K562 (cell line): Measurements from ENCODE around the gene ABT1. TPM values are rescaled to one million over a fixed set of nuclear protein-coding genes. Genes with fewer than 3 reads are reported as not detected.
A peak's percentile ranks its signal among the peaks of the same experiment; 100 is the strongest.

Source experiments
- ATF2 ChIP-seq: sonication (generic); formaldehyde crosslinking; IDR thresholded peaks from 2 replicates; pipeline ENCODE4 v1.8.1; 2022; ENCODE audit warnings: missing genetic modification reagents
- FOS ChIP-seq: IDR thresholded peaks from 3 replicates; pipeline ENCODE4 v1.6.1; 2011; ENCODE audit not compliant: insufficient read length; ENCODE audit errors: extremely low read depth
- FOXM1 ChIP-seq, 2 experiments: fragments of 450-650 bp in 1 of 2; sonication (generic) in 1 of 2; formaldehyde crosslinking in 1 of 2; IDR thresholded peaks; 2 replicates each; pipeline versions ENCODE4 v1.6.1 to v1.9.0; 2017 to 2022; ENCODE audit warnings: low read depth in 2 of 2, mild to moderate bottlenecking in 2 of 2, missing genetic modification reagents in 1 of 2, moderate library complexity in 1 of 2
- GABPB1 ChIP-seq: sonication (generic); formaldehyde crosslinking; IDR thresholded peaks from 2 replicates; pipeline ENCODE4 v1.8.0; 2022; ENCODE audit warnings: mild to moderate bottlenecking, missing genetic modification reagents
- MCM7 ChIP-seq, 2 experiments: fragments of 450-650 bp; IDR thresholded peaks; 2 replicates each; pipeline ENCODE4 v1.6.1; 2016 to 2018
- MTA1 ChIP-seq: fragments of 450-650 bp; IDR thresholded peaks from 2 replicates; pipeline ENCODE4 v1.6.1; 2017; ENCODE audit warnings: borderline replicate concordance
- POLR2A ChIP-seq: fragments of 450-650 bp; conservative IDR thresholded peaks from 2 replicates; pipeline ENCODE4 v1.6.1; 2016
- XRCC5 ChIP-seq: fragments of 200-400 bp; formaldehyde crosslinking; IDR thresholded peaks from 2 replicates; pipeline ENCODE4 v1.6.1; 2017; ENCODE audit warnings: low read depth, mild to moderate bottlenecking, low read length
- ZNF12 ChIP-seq: sonication (generic); formaldehyde crosslinking; IDR thresholded peaks from 2 replicates; pipeline ENCODE4 v1.4.0; 2020; ENCODE audit warnings: mild to moderate bottlenecking, missing genetic modification reagents
- ZNF518B ChIP-seq: fragments of 250-450 bp; sonication (Bioruptor Pico); IDR thresholded peaks from 2 replicates; pipeline ENCODE4 v1.5.0; 2021; ENCODE audit warnings: mild to moderate bottlenecking, moderate library complexity
- polyA plus RNA-seq, 8 experiments: library from polyadenylated mRNA; depleted of rRNA in 4 of 8; stranded (reverse) in 5 of 8; unstranded in 3 of 8; fragments of >200 nt; fragmentation: Nextera tagmentation in 2 of 8; fragmentation: Illumina TruSeq in 1 of 8; extraction: Ambion mirVana in 2 of 8; extraction: Trizol in 1 of 8; gene quantifications; 2 replicates each; pipeline versions ENCODE4 v1.2.1 to v1.2.3, GENCODE V29; 2011 to 2014; ENCODE audit warnings: inconsistent platforms in 1 of 8, missing spikeins in 1 of 8
- total RNA-seq, 7 experiments: library from RNA; depleted of rRNA in 6 of 7; stranded (reverse); fragments of >200 nt in 6 of 7; fragmentation: Illumina TruSeq in 2 of 7; extraction: Trizol in 2 of 7; gene quantifications; 2 replicates each; pipeline versions ENCODE4 v1.2.1 to v1.2.3, GENCODE V29; 2011 to 2021; ENCODE audit warnings: low replicate concordance in 1 of 7
- TF ChIP-seq, protein P1 (sequence below), 2 experiments: fragments of 450-650 bp in 1 of 2; sonication (generic) in 1 of 2; formaldehyde crosslinking in 1 of 2; IDR thresholded peaks; 2 replicates each; pipeline versions ENCODE4 v1.7.1 to v1.9.0; 2016 to 2022; ENCODE audit warnings: inconsistent platforms in 1 of 2, mild to moderate bottlenecking in 1 of 2, missing genetic modification reagents in 1 of 2

Gene ABT1
- total and polyA plus RNA-seq, 9 of the 15 experiments (the other 6 are each of a cell fraction or from before 2014, with no cell fraction given): 8.8 to 52.7 (median 40.7) TPM

- no peak for TF ChIP-seq ZNF518B (CRISPR knock-in tag)
- peak; percentile 46; the same call in 1 of the 2 replicates for TF ChIP-seq MTA1
- no peak; the same call in 1 of the 2 replicates for TF ChIP-seq GABPB1 (CRISPR knock-in tag)
- no peak for TF ChIP-seq ATF2 (CRISPR knock-in tag)
- no peak for TF ChIP-seq FOS
- TF ChIP-seq, protein P1, sequence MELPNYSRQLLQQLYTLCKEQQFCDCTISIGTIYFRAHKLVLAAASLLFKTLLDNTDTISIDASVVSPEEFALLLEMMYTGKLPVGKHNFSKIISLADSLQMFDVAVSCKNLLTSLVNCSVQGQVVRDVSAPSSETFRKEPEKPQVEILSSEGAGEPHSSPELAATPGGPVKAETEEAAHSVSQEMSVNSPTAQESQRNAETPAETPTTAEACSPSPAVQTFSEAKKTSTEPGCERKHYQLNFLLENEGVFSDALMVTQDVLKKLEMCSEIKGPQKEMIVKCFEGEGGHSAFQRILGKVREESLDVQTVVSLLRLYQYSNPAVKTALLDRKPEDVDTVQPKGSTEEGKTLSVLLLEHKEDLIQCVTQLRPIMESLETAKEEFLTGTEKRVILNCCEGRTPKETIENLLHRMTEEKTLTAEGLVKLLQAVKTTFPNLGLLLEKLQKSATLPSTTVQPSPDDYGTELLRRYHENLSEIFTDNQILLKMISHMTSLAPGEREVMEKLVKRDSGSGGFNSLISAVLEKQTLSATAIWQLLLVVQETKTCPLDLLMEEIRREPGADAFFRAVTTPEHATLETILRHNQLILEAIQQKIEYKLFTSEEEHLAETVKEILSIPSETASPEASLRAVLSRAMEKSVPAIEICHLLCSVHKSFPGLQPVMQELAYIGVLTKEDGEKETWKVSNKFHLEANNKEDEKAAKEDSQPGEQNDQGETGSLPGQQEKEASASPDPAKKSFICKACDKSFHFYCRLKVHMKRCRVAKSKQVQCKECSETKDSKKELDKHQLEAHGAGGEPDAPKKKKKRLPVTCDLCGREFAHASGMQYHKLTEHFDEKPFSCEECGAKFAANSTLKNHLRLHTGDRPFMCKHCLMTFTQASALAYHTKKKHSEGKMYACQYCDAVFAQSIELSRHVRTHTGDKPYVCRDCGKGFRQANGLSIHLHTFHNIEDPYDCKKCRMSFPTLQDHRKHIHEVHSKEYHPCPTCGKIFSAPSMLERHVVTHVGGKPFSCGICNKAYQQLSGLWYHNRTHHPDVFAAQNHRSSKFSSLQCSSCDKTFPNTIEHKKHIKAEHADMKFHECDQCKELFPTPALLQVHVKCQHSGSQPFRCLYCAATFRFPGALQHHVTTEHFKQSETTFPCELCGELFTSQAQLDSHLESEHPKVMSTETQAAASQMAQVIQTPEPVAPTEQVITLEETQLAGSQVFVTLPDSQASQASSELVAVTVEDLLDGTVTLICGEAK (IDR thresholded peaks at IDR 0.05): peak; percentile 80
- TF ChIP-seq, protein P1 (CRISPR knock-in tag; IDR thresholded peaks at IDR 0.05): no peak
- TF ChIP-seq ZNF12 (CRISPR knock-in tag): no peak
- no peak for TF ChIP-seq POLR2A
- TF ChIP-seq FOXM1 (IDR thresholded peaks at IDR 0.05; ENCODE audit: low read depth): no peak
- no peak for TF ChIP-seq FOXM1 (CRISPR knock-in tag; IDR thresholded peaks at IDR 0.05; ENCODE audit: low read depth)
- TF ChIP-seq MCM7 (IDR thresholded peaks at IDR 0.05): no peak
- TF ChIP-seq XRCC5: peak; percentile 80; the same call in 1 of the 2 replicates
Observed at GRCh38 chr6:26594730-26595632, 1.8 kb upstream of the ABT1 start (continued).
